Muscle layer of colon (tissue), 2 donors: ENCODE data around the gene PLSCR3.
"Not testable (repeated sequence)": the region's sequence is repeated elsewhere in the genome, so short reads cannot be mapped to it uniquely, and the experiment has no call there.

Experiments
- H3K27ac ChIP-seq: one replicate; pipeline ENCODE4 v1.7.0; 2013; ENCODE audit warnings: low read depth, mild to moderate bottlenecking, low read length, moderate library complexity
- H3K27me3 ChIP-seq, 2 donors: one replicate each; pipeline ENCODE4 v1.7.0; 2013; ENCODE audit warnings: low read length in 2 of 2, mild to moderate bottlenecking in 2 of 2; ENCODE audit not compliant: insufficient read depth in 2 of 2, control insufficient read depth in 1 of 2
- H3K36me3 ChIP-seq: one replicate; pipeline ENCODE4 v1.7.0; 2013; ENCODE audit warnings: mild to moderate bottlenecking, low read length; ENCODE audit not compliant: insufficient read depth
- H3K4me1 ChIP-seq: one replicate; pipeline ENCODE4 v1.7.0; 2013; ENCODE audit warnings: mild to moderate bottlenecking, low read length; ENCODE audit not compliant: insufficient read depth
- H3K4me3 ChIP-seq, 2 donors: one replicate each; pipeline ENCODE4 v1.7.0; 2013; ENCODE audit warnings: low read length in 2 of 2, low read depth in 1 of 2, mild to moderate bottlenecking in 1 of 2, moderate library complexity in 1 of 2
- H3K9ac ChIP-seq: one replicate; pipeline ENCODE4 v1.7.0; 2013; ENCODE audit warnings: low read length
- H3K9me3 ChIP-seq: one replicate; pipeline ENCODE4 v1.7.0; 2013; ENCODE audit warnings: mild to moderate bottlenecking, low read length
- donor health status: abdominal sarcoma.
- donor health status: Adenocarcinoma of cecum.

Gene PLSCR3

DNA sequence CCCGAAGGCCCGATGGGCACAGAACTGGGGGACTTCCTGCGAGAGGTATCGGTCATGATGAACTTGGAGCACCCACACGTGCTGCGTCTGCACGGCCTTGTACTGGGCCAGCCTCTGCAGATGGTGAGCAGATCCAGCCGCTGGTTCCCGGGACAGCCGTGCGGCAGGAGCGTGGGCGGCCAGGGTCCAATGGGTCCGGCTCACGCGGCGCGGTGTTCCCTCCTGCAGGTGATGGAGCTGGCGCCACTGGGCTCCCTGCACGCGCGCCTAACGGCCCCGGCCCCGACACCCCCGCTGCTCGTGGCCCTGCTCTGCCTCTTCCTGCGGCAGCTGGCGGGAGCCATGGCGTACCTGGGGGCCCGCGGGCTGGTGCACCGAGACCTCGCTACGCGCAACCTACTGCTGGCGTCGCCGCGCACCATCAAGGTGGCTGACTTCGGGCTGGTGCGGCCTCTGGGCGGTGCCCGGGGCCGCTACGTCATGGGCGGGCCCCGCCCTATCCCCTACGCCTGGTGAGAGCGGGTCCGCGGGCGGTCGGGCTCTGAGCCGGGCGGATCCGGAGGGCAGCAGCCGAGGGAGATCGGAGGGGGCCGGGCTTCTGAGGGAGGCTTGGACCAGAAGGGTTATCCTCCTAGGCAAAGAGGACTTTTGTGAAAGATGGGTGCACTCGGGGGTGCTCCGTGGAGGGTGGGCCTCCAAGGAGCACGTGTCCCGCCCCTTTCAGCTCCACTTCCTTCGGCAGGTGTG, 10.4 kb downstream of the PLSCR3 start:
- no peaks in the 10 kb centered on the region for H3K27me3 ChIP-seq
- H3K4me1 ChIP-seq: peaks cover 21% of the 10 kb centered on the region
- H3K27ac ChIP-seq: peak overlapping the region; percentile 39
- no peaks in the 10 kb centered on the region for H3K36me3 ChIP-seq
- H3K9ac ChIP-seq: no peak overlapping the region
- H3K4me3 ChIP-seq: peak overlapping the region; percentile 48 to 56
- no peaks in the 10 kb centered on the region for H3K9me3 ChIP-seq

DNA sequence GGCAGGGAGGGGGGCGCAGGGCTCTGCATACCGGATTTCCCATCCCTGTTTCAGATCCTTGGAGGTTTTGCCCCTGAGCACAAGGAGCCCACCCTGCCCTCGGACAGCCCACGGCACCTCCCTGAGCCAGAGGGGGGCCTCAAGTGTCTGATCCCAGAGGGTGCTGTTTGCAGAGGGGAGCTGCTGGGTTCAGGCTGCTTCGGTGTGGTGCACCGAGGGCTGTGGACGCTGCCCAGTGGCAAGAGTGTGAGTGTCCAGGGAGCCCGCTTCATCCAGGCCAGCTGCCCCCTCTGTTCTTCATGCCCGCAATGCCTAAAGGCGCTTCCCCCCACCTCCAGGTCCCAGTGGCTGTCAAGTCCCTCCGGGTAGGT, 11.0 kb downstream of the PLSCR3 start:
- Histone ChIP-seq H3K9me3 (no peaks in the 10 kb centered on the region), H3K36me3 (no peaks in the 10 kb centered on the region), H3K27ac (no peak overlapping the region), H3K27me3 (no peaks in the 10 kb centered on the region), H3K4me1 (peaks cover 21% of the 10 kb centered on the region), H3K9ac (no peak overlapping the region), H3K4me3 (peak overlapping the region; percentile 48 to 56)

DNA sequence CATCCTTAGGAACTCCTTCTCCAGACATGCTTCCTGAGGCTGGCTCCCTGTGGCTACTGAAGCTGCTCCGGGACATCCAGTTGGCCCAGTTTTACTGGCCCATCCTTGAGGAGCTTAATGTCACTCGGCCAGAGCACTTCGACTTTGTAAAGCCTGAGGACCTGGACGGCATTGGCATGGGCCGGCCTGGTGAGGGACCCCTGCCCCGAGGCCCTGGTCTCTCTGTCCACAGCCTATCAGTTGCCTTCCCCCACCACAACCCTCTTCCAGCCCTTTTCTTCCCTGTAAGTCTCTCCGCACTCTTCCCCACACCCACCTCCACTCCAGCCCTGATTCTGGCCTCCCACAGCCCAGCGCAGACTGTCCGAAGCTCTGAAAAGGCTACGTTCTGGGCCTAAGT, 11.4 kb downstream of the PLSCR3 start:
- Histone ChIP-seq H3K4me1 (peaks cover 21% of the 10 kb centered on the region), H3K36me3 (no peaks in the 10 kb centered on the region), H3K27ac (no peak overlapping the region), H3K27me3 (no peaks in the 10 kb centered on the region), H3K9me3 (no peaks in the 10 kb centered on the region), H3K4me3 (no peak overlapping the region), H3K9ac (no peak overlapping the region)

DNA sequence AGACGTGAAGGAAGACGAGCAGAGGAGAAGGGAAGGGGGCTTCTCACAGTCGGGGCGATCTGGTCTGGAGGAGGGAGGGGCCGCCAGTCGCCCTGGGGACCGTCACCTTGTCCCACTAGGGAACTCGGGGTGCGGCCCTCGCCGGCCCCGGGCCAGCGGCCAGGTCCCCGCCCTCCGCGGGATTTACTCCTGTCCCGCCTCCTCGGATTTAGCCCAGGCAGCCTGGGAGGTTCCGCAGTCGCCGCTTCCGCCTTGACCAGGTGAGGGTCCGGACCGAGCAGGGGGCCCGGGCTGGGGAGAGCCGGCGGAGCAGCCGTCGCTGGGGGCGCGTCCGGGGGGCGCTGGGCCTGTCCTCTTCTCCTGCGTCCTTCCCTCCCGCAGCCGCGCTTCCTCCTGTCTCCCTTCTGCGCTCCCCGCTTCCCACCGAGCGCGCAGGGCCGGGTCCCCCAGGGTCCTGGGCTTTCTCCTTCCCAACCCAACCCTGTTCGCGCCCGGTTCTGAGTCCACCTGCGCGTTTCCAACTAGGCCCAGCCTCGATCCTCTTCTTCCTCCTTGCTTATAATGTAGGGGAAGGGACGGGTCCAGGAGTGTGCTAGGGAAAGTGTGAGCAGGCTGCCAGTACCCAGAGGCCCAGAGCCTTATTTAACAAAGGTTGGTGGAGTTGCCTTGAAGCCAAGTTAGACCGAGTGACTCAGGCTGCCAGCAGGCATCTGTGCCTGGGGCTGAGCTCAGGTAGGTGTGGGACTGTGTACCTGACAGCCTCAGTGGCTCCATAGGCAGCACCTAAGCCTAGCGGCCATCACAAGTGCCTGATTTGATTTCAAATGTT, 13.3 kb downstream of the PLSCR3 start, which contains the start of gene TNK1:
Gene TNK1, plus strand, starts transcription at position 235 of the 829 bp plus-strand sequence. CDS start 1,838 bp downstream, outside the sequence.
- H3K36me3 ChIP-seq: no peaks in the 10 kb centered on the region
- H3K27me3 ChIP-seq: no peaks in the 10 kb centered on the region
- H3K4me3 ChIP-seq: peak within 1 kb of the TSS; percentile 57 to 69
- peak within 1 kb of the TSS; percentile 37 for H3K27ac ChIP-seq
- peaks cover 21% of the 10 kb centered on the region for H3K4me1 ChIP-seq
- H3K9me3 ChIP-seq: no peaks in the 10 kb centered on the region
- H3K9ac ChIP-seq: no peak within 1 kb of the TSS

DNA sequence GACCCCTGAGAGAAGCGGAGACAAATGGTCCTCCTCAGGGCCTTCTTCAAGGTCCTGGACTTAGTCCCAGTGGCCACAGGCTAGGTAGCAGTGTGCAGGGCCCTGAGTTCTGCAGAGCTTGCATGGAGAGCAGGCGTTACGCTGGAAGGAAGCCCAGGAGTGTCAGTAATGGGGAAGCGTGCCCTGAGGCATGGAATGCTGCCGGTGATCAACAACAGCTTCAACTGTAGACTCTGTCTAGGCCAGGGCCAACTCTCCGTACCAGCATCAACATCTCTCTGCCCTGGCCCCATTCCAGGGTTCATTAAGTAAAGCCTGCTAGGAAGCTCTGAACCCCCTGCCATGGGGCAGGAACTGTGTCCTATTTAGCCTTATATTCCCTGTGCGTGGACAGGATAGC, 14.0 kb downstream of the PLSCR3 start:
- Histone ChIP-seq H3K4me1 (peaks cover 21% of the 10 kb centered on the region), H3K9me3 (no peaks in the 10 kb centered on the region), H3K4me3 (peak overlapping the region; percentile 57 to 69), H3K27ac (peak overlapping the region; percentile 37), H3K36me3 (no peaks in the 10 kb centered on the region), H3K9ac (no peak overlapping the region), H3K27me3 (no peaks in the 10 kb centered on the region)

DNA sequence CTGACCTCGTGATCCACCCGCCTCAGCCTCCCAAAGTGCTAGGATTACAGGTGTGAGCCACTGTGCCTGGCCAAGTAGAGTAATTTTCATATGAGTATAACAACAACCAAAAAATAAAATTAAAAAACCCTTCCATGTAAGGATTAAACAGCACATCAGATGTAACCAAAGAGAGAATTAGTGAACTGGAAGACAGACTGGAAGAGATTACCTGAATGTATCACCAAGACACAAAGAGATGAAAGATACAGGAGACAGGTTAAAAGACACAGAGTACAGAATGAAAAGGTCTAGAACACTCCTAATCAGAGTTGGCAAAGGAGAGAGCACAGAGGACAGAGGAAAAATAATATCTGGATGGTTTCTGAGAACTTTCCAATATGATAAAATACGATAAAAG, 15.2 kb downstream of the PLSCR3 start:
- Histone ChIP-seq H3K9me3 (no peaks in the 10 kb centered on the region), H3K27me3 (no peaks in the 10 kb centered on the region), H3K4me3 (no peak overlapping the region), H3K4me1 (peaks cover 21% of the 10 kb centered on the region), H3K36me3 (no peaks in the 10 kb centered on the region), H3K27ac (no peak overlapping the region), H3K9ac (no peak overlapping the region)

DNA sequence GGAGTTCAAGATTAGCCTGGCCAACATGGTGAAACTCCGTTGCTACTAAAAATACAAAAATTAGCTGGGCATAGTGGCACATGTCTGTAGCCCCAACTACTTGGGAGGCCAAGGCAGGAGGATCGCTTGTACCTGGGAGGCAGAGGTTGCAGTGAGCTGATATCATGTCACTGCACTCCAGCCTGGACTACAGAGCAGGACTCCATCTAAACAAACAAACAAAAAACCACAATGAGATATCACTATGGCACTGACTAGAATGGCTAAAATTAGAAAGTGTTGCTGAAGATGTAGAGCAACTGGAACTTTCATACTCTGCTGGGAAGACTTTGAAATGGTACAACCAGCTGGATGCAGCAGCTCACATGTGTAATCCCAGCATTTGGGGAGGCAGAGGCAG, 20.0 kb downstream of the PLSCR3 start:
- Histone ChIP-seq H3K4me1 (no peaks in the 10 kb centered on the region), H3K36me3 (no peaks in the 10 kb centered on the region), H3K9me3 (no peaks in the 10 kb centered on the region), H3K27ac (no peak overlapping the region), H3K27me3 (no peaks in the 10 kb centered on the region), H3K9ac (no peak overlapping the region), H3K4me3 (no peak overlapping the region)

DNA sequence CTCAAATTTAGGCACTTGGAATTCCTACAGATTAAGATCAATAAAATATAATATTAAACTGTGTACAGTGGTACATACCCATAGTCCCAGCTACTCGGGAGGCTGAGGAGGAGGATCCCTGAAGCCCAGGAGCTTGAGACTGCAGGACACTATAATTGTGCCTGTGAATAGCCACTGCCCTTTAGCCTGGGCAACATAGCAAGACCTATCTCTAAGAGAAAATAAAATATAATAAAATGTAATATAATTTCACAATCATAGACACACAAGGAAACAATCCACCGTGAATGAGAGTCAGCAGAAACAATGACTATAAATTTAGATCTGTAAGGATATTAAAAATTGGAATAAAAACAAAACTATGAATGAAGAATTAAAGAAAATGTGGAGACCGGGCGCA, 23.5 kb downstream of the PLSCR3 start:
- Histone ChIP-seq H3K4me1 (no peaks in the 10 kb centered on the region), H3K27ac (no peak overlapping the region), H3K27me3 (no peaks in the 10 kb centered on the region), H3K36me3 (no peaks in the 10 kb centered on the region), H3K9me3 (no peaks in the 10 kb centered on the region), H3K9ac (no peak overlapping the region), H3K4me3 (no peak overlapping the region)

DNA sequence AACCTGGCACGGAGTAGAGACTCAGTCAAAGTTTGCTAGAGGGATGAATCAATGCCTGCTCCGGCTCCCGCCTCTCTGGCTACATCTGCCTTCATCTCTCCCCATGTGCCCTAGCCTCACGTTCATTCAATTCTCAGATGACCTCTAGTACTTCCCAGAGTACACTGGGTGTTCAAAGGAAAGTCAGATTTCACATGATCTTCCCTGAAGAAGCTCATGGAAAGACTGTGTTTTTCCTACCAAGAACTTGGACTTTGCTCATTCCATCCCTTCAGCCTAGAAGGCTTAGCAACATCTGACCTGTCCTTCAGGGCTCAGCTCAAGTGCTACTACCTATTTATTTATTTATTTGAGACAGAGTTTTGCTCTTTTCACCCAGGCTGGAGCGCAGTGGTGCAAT, 24.5 kb downstream of the PLSCR3 start:
- no peak overlapping the region for H3K4me3 ChIP-seq
- no peak overlapping the region for H3K9ac ChIP-seq
- no peaks in the 10 kb centered on the region for H3K4me1 ChIP-seq
- H3K27ac ChIP-seq: no peak overlapping the region
- no peaks in the 10 kb centered on the region for H3K27me3 ChIP-seq
- H3K36me3 ChIP-seq: no peaks in the 10 kb centered on the region
- no peaks in the 10 kb centered on the region for H3K9me3 ChIP-seq

DNA sequence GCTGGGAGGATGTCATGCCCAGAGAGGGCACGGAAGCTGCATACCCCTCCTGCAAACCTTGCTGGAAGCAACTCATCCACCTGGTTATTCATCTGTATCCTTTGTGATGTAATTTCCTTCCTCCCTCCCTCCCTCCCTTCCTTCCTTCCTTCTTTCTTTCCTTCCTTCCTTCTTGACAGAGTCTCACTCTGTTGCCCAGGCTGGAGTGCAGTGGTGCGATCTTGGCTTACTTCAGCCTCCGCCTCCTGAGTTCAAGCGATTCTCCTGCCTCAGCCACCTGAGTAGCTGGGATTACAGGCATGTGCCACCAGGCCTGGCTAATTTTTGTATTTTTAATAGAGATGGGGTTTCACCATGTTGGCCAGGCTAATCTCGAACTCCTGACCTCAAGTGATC, 25.7 kb downstream of the PLSCR3 start:
- not testable (repeated sequence) for H3K9me3 ChIP-seq, H3K9ac ChIP-seq, H3K27me3 ChIP-seq, H3K36me3 ChIP-seq, H3K27ac ChIP-seq, H3K4me3 ChIP-seq, H3K4me1 ChIP-seq

DNA sequence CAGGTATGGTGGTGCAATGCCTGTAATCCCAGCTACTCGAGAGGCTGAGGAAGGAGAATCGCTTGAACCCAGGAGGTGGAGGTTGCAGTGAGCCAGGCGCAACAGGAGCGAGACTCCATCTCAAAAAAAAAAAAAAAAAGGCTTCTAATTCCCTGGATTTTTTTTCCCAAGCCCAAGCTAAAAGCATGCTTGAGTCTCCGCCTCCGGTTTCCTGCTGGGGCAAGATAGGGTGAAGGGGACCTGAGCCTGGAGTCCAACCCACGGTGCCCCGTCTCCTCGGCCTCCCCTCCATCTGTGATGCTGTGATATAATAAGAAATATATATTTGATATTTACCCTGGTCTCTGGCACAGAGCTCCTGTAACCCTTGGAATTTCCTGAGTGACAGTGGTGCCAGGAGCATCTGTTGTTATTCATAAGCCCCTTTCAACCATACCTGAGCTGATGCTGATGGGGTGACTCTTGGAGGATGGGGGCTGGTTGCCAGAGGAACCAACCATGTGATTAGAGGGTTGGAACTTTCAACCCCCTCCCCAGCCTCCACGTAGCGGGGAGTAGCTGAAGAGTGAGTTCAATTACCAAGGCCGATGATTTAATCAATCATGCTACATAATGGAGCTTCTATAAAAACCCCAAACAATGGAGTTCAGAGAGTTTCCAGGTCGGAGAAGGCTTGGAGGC, 26.3 kb downstream of the PLSCR3 start:
- H3K4me1 ChIP-seq: no peaks in the 10 kb centered on the region
- H3K27me3 ChIP-seq: no peaks in the 10 kb centered on the region
- no peak overlapping the region for H3K4me3 ChIP-seq

More for the DNA sequence above, 26.3 kb downstream of the PLSCR3 start:
- H3K36me3 ChIP-seq: no peaks in the 10 kb centered on the region
- H3K27ac ChIP-seq: no peak overlapping the region
- H3K9ac ChIP-seq: no peak overlapping the region
- H3K9me3 ChIP-seq: no peaks in the 10 kb centered on the region
